DOHH2 (cell line): Measurements from ENCODE around the gene TMEM259.

Source experiments
- H3F3A ChIP-seq: fragments of 200-600 bp; sonication (generic), shearing (Covaris generic); 2 replicates; pipeline ENCODE4 v1.6.0; 2016; ENCODE audit warnings: antibody characterized with exemption, mild to moderate bottlenecking; ENCODE audit not compliant: control insufficient read depth, insufficient read depth
- H3K27ac ChIP-seq: fragments of 200-600 bp; sonication (generic); 2 replicates; pipeline ENCODE4 v1.5.1; 2014; ENCODE audit warnings: low read depth, mild to moderate bottlenecking, low read length, moderate library complexity
- H3K27me3 ChIP-seq: fragments of 200-600 bp; sonication (generic); 2 replicates; pipeline ENCODE4 v1.6.1; 2014; ENCODE audit warnings: mild to moderate bottlenecking, low read length, mixed read lengths; ENCODE audit not compliant: control insufficient read depth
- H3K36me3 ChIP-seq: fragments of 200-600 bp; sonication (generic); 2 replicates; pipeline ENCODE4 v1.6.1; 2014; ENCODE audit warnings: mild to moderate bottlenecking, low read length, moderate library complexity, mixed read lengths; ENCODE audit not compliant: control insufficient read depth
- H3K4me1 ChIP-seq: fragments of 200-600 bp; sonication (generic); 2 replicates; pipeline ENCODE4 v1.6.1; 2014; ENCODE audit warnings: mild to moderate bottlenecking, low read length, mixed read lengths; ENCODE audit not compliant: control insufficient read depth
- H3K4me2 ChIP-seq: fragments of 200-600 bp; sonication (generic); 2 replicates; pipeline ENCODE4 v1.6.0; 2014; ENCODE audit warnings: mild to moderate bottlenecking, low read length, moderate library complexity
- H3K4me3 ChIP-seq: fragments of 200-600 bp; sonication (generic); 2 replicates; pipeline ENCODE4 v1.5.1; 2014; ENCODE audit warnings: mild to moderate bottlenecking, low read length, mixed read lengths
- H3K79me2 ChIP-seq: fragments of 200-600 bp; sonication (generic); 2 replicates; pipeline ENCODE4 v1.6.1; 2014; ENCODE audit warnings: mild to moderate bottlenecking, low read length, mixed read lengths; ENCODE audit not compliant: control insufficient read depth
- H3K9me2 ChIP-seq: fragments of 200-600 bp; sonication (generic); replicated peaks from 2 replicates; pipeline ENCODE4 v1.6.1; 2014; ENCODE audit warnings: mild to moderate bottlenecking, low read length, mixed read lengths; ENCODE audit not compliant: control insufficient read depth
- H3K9me3 ChIP-seq: fragments of 200-600 bp; sonication (generic); 2 replicates; pipeline ENCODE4 v1.6.1; 2014; ENCODE audit warnings: antibody characterized with exemption, low read length, mixed read lengths; ENCODE audit not compliant: control insufficient read depth, insufficient read depth
- H4K20me1 ChIP-seq: fragments of 200-600 bp; sonication (generic); 2 replicates; pipeline ENCODE4 v1.6.0; 2014; ENCODE audit warnings: low read depth, mild to moderate bottlenecking, antibody characterized with exemption, low read length, moderate library complexity; ENCODE audit not compliant: control insufficient read depth, insufficient read depth
- EZH2phosphoT487 ChIP-seq: fragments of 200-600 bp; sonication (generic); IDR thresholded peaks from 2 replicates; pipeline ENCODE4 v1.6.1; 2017; ENCODE audit warnings: borderline replicate concordance, mild to moderate bottlenecking, antibody characterized with exemption, low read length, moderate library complexity, mixed read lengths
- TF ChIP-seq, protein P1 (sequence below): fragments of 200-600 bp; sonication (generic); IDR thresholded peaks from one replicate; pipeline ENCODE4 v1.5.1; 2014; ENCODE audit warnings: antibody characterized with exemption, mild to moderate bottlenecking, low read depth, low read length; ENCODE audit not compliant: poor library complexity, severe bottlenecking

TMEM259 gene

GRCh38 chr19:1000591-1001537, 20.1 kb downstream of the TMEM259 start:
- H3F3A ChIP-seq: 0 out of 2 replicates have a peak, but pooled peaks cover 3% of the 10 kb centered on the region
- H3K36me3 ChIP-seq: no peaks in the 10 kb centered on the region
- no peaks in the 10 kb centered on the region for H3K79me2 ChIP-seq
- TF ChIP-seq EZH2phosphoT487: no peak
- TF ChIP-seq, protein P1, sequence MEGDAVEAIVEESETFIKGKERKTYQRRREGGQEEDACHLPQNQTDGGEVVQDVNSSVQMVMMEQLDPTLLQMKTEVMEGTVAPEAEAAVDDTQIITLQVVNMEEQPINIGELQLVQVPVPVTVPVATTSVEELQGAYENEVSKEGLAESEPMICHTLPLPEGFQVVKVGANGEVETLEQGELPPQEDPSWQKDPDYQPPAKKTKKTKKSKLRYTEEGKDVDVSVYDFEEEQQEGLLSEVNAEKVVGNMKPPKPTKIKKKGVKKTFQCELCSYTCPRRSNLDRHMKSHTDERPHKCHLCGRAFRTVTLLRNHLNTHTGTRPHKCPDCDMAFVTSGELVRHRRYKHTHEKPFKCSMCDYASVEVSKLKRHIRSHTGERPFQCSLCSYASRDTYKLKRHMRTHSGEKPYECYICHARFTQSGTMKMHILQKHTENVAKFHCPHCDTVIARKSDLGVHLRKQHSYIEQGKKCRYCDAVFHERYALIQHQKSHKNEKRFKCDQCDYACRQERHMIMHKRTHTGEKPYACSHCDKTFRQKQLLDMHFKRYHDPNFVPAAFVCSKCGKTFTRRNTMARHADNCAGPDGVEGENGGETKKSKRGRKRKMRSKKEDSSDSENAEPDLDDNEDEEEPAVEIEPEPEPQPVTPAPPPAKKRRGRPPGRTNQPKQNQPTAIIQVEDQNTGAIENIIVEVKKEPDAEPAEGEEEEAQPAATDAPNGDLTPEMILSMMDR: no peak
- H3K4me1 ChIP-seq: peaks cover 16% of the 10 kb centered on the region
- H3K9me3 ChIP-seq: no peaks in the 10 kb centered on the region
- 0 out of 2 replicates have a peak overlapping the region, but pooled peaks have one; percentile 14 for H3K4me2 ChIP-seq
- H4K20me1 ChIP-seq: no peaks in the 10 kb centered on the region
- no peaks in the 10 kb centered on the region for H3K9me2 ChIP-seq
- peaks cover 42% of the 10 kb centered on the region for H3K27me3 ChIP-seq
- H3K27ac ChIP-seq: no peak overlapping the region
- no peak overlapping the region for H3K4me3 ChIP-seq

- 0 out of 2 replicates have a peak, but pooled peaks cover 3% of the 10 kb centered on the region for H3F3A ChIP-seq
- H3K9me2 ChIP-seq: no peaks in the 10 kb centered on the region
- H3K4me2 ChIP-seq: peak within 1 kb of the TSS; percentile 36; the same call in 1 of the 2 replicates
- no peaks in the 10 kb centered on the region for H3K36me3 ChIP-seq
- H3K4me3 ChIP-seq: no peak within 1 kb of the TSS
- no peaks in the 10 kb centered on the region for H3K79me2 ChIP-seq
- no peak within 1 kb of the TSS for H3K27ac ChIP-seq
- H4K20me1 ChIP-seq: no peaks in the 10 kb centered on the region
- H3K27me3 ChIP-seq: peaks cover 44% of the 10 kb centered on the region
- H3K4me1 ChIP-seq: peaks cover 16% of the 10 kb centered on the region
- H3K9me3 ChIP-seq: no peaks in the 10 kb centered on the region
- TF ChIP-seq, protein P1: peak; percentile 56
- TF ChIP-seq EZH2phosphoT487: no peak
These were observed 20.8 kb downstream of the TMEM259 start, which contains the start of gene GRIN3B for GRCh38 chr19:1000095-1000494. Gene GRIN3B (plus strand): TSS chr19:1000419. CDS start chr19:1000438, 19 bp downstream.

DNA sequence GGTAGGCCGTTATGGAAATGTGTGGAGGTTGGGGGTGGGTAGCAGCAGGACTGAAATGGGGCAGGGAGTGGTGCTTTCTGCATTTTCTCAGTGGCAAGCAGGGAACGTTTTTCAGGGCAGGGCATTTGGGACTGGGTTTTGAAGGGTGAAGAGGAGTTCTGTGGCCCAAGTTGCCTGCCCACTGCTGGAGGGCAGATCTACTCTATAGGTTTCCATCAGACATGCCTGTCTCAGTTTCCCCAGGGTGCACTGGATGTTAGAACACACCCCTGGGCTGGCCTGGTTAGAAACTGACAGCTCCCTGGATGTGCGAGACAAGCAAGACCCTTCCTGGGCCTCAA, 21.6 kb downstream of the TMEM259 start:
- no peaks in the 10 kb centered on the region; the same call in 1 of the 2 replicates for H3K36me3 ChIP-seq
- no peak for TF ChIP-seq EZH2phosphoT487
- TF ChIP-seq, protein P1: no peak
- H3F3A ChIP-seq: 0 out of 2 replicates have a peak, but pooled peaks cover 3% of the 10 kb centered on the region

More for the DNA sequence above, 21.6 kb downstream of the TMEM259 start:
- Histone ChIP-seq H3K9me2 (no peaks in the 10 kb centered on the region), H3K4me1 (peaks cover 16% of the 10 kb centered on the region), H3K79me2 (no peaks in the 10 kb centered on the region), H3K4me2 (no peak overlapping the region), H3K27me3 (peaks cover 44% of the 10 kb centered on the region), H3K4me3 (no peak overlapping the region), H3K27ac (no peak overlapping the region), H3K9me3 (no peaks in the 10 kb centered on the region), H4K20me1 (no peaks in the 10 kb centered on the region)
